K562 treated with DMSO at 1 percent for 12 hours (cell line): ENCODE results near the gene PC. TPM values are rescaled to one million over a fixed set of nuclear protein-coding genes. Genes with fewer than 3 reads are reported as not detected.

Experiments
- total RNA-seq: library from RNA; unstranded; fragments of 300-600 nt; gene quantifications from 2 replicates; pipeline ENCODE4 v1.2.3, GENCODE V29; 2022; ENCODE audit not compliant: insufficient read depth

The PC gene, protein sequence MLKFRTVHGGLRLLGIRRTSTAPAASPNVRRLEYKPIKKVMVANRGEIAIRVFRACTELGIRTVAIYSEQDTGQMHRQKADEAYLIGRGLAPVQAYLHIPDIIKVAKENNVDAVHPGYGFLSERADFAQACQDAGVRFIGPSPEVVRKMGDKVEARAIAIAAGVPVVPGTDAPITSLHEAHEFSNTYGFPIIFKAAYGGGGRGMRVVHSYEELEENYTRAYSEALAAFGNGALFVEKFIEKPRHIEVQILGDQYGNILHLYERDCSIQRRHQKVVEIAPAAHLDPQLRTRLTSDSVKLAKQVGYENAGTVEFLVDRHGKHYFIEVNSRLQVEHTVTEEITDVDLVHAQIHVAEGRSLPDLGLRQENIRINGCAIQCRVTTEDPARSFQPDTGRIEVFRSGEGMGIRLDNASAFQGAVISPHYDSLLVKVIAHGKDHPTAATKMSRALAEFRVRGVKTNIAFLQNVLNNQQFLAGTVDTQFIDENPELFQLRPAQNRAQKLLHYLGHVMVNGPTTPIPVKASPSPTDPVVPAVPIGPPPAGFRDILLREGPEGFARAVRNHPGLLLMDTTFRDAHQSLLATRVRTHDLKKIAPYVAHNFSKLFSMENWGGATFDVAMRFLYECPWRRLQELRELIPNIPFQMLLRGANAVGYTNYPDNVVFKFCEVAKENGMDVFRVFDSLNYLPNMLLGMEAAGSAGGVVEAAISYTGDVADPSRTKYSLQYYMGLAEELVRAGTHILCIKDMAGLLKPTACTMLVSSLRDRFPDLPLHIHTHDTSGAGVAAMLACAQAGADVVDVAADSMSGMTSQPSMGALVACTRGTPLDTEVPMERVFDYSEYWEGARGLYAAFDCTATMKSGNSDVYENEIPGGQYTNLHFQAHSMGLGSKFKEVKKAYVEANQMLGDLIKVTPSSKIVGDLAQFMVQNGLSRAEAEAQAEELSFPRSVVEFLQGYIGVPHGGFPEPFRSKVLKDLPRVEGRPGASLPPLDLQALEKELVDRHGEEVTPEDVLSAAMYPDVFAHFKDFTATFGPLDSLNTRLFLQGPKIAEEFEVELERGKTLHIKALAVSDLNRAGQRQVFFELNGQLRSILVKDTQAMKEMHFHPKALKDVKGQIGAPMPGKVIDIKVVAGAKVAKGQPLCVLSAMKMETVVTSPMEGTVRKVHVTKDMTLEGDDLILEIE
- 11.0 and 17.8 TPM in 2 replicates for total RNA-seq

DNA sequence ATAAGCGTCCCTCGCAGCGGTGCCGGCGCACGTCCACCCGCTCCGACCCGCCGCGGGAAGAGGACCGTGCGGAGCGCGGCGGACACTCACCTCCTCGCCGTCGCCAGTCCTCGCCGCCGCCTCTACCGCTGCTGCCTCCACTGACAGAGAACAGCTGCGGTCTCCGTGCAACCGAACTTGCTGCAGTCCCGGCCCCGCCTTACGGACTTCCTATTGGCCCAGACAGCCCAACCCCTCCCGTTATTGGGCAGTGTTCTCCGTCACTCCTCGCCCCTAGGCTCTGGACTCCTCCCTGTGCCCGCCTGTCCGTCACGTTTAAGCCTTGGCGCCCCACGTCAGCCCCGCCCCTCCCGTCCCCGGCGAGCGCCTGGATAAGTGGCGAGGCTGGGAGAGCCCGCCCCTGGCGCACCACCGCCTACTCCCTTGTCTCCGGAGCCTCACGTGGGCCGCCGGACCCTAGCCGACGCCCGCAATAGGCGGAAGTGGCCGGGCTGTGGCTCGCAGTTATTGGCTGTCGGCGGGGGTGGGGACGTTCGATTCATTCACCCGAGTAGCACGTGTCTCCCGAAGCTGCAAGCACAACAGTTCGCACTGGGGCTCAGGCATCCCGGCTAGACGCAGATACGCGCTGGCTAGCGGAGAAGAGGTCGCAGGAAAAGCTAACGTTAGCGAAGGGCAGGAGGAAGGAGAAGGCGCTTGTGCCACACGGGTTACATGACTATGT lies at the start of gene PC:
TSS of gene PC (minus strand) at position 152 of the 724 bp plus-strand sequence. CDS start 86,224 bp downstream, outside the sequence.

DNA sequence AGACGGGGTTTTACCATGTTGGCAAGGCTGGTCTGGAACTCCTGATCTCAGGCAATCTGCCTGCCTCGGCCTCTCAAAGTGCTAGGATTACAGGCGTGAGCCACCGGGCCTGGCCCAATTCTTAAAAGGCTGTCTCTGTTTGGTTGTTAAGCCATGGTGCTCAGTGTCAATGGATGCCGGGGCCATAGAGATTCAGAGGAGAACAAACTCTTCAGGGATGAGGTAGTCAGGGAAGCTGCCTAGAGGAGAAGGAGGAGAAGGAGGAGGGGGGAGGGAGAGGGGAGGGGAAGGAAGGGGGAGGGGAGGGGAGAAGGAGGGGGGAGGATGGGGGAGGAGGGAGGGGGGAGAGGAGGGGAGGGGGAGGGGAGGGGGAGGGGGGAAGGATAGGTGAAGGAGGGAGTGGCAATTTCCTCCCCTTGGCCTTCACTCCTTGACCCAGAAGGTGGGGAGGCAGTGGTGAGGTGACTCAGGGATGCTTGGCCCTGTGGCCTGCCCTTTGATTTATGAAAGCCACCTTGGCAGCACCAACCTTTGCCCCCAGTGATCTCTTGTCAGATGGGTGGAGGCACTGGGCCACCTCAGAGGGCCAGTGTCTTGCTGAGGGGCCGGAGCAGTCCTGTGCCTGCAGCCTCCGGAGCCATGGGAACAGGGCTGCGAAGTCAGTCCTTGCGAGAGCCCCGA lies 16.7 kb upstream of the PC start, which contains the start of gene C11orf86:
TSS of gene C11orf86 (plus strand) at position 581 of the 681 bp plus-strand sequence. CDS start at position 640, 59 bp downstream.

DNA sequence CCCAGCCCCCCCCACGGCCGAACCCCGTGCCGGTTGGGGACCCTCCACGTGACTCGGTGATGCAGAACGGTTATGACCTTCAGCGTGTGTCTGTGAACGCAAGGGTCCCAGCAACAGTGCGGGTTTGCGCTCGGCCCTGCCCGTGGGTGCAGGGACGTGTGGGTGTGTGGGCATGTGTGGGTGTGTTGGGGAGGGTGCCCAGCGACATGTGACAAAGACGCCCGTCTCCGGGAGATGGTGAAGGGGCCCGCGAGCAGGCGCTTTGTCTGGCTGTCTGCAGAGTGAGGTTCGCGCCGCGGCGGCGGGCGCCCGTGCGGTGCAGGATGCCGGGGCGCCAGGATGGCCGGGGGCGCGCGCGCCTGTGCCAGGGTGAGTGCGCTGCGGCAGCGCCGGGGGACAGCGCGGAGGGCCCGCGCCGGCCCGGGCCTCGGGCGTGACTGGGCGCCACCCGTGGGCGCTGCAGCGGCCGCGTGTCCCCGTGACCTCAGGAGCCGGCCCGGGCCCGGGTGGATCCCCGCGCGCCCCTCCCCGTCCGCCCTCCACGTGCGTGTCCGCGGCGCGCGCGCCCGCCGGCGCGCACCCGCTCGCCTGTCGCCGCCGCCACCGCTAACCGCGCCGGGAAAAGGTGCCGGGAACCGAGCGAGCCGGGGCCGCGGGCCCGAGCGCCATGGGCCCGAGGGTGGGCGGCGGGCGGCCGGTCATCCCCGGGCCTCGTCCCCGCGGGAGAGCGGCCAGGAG lies 101.5 kb downstream of the PC start, which contains the start of gene LRFN4:
TSS of gene LRFN4 (plus strand) at position 569 of the 738 bp plus-strand sequence. CDS start 681 bp downstream, outside the sequence.

DNA sequence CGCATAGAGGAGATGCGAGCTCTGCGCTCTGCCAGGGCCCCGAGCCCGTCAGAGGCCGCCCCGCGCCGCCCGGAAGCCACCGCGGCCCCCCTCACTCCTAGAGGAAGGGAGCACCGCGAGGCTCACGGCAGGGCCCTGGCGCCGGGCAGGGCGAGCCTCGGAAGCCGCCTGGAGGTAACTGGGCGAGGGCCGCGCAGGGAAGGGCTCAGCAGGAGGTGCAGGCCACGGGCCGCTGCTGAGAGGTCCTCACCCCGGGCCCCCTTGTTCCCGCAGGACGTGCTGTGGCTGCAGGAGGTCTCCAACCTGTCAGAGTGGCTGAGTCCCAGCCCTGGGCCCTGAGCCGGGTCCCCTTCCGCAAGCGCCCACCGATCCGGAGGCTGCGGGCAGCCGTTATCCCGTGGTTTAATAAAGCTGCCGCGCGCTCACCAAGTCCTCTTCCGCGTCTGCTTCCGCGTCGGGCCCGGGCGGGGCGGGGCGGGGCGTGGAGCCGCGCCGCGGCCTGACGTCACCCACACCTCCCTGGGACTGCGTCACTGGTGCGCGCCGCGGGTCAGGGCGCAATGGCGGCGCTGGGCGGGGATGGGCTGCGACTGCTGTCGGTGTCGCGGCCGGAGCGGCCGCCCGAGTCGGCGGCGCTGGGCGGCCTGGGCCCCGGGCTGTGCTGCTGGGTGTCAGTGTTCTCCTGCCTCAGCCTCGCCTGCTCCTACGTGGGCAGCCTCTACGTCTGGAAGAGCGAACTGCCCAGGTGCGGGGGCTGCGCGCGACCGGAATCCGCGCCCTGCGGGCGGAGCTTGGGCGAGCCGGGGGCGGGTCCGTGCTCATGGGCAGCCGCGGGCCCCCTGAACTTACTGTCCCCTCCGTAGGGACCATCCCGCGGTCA lies 115.0 kb downstream of the PC start, which contains the start of gene RCE1:
TSS of gene RCE1 (plus strand) at position 546 of the 880 bp plus-strand sequence. CDS start at position 561, 15 bp downstream.

Other genes starting within 250 kb of the PC start
- 6.3 and 15.2 TPM in 2 replicates for gene SPTBN2, start 229.2 kb downstream of the PC start, total RNA-seq
- gene RCE1, start 114.9 kb downstream of the PC start, total RNA-seq = 46.6 and 47.2 TPM in 2 replicates
- gene LRFN4, start 101.3 kb downstream of the PC start, total RNA-seq = 20.2 and 21.7 TPM in 2 replicates
- gene C11orf86, start 16.9 kb upstream of the PC start, total RNA-seq = not detected in 2 replicates
- 0.16 and 0.55 TPM in 2 replicates for gene SYT12, start 64.8 kb upstream of the PC start, total RNA-seq
- not detected in 2 replicates for gene RHOD, start 98.5 kb upstream of the PC start, total RNA-seq
- 11.7 and 35.1 TPM in 2 replicates for gene KDM2A, start 160.9 kb upstream of the PC start, total RNA-seq